GM06990 (cell line): Measurements from ENCODE around the gene POFUT2.

Experiments used
- DNase-seq: peaks from one replicate; pipeline ENCODE4 v3.0.0-alpha.2; 2011; ENCODE audit not compliant: insufficient read length; ENCODE audit errors: extremely low read depth
- H3K27me3 ChIP-seq: replicated peaks from 2 replicates; pipeline ENCODE4 v1.6.0; 2011; ENCODE audit warnings: low read length; ENCODE audit not compliant: control insufficient read depth, insufficient read depth
- H3K36me3 ChIP-seq: 2 replicates; pipeline ENCODE4 v1.5.1; 2011; ENCODE audit warnings: low read length; ENCODE audit not compliant: control insufficient read depth, insufficient read depth
- H3K4me3 ChIP-seq: replicated peaks from 2 replicates; pipeline ENCODE4 v1.5.1; 2011; ENCODE audit warnings: low read depth, mild to moderate bottlenecking, control low read depth, low read length
- TF ChIP-seq, protein P1 (sequence below): IDR thresholded peaks from 2 replicates; pipeline ENCODE4 v1.5.1; 2011; ENCODE audit warnings: low read length, control low read depth, mild to moderate bottlenecking, inconsistent platforms; ENCODE audit not compliant: insufficient read depth, poor library complexity, severe bottlenecking

The POFUT2 gene

DNA sequence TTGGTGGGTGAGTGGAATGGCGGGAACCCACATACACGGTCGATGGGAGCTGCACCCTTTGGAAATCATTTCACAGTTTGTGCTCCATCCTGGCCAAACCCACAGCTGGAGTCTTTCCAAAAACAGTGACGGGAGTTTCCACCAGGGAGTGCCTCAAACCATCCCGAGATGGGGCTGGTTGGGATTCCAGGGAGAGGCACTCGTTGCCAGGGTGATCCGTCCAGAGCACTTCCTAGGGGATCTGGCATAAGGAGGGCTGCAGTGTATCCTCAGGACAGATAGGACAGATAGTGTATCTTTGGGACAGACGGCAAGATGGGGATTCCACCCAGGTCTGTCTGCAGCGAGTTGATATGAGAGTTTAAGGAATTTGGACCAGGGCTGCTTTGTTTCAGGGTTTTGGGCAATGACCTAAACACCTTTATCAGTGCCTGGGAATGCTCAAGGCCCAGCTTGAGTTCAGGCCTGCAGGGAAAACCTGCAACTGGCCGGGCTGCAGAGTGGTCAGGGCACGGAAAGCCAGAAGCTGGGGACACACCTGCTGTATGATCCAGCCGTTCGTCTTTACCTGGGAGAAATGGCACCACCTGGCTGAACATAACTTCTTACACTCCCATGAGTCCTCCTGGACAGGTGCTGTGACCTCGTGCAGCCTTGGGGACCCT lies 3.4 kb upstream of the POFUT2 start:
- DNase-seq, result no peak

DNA sequence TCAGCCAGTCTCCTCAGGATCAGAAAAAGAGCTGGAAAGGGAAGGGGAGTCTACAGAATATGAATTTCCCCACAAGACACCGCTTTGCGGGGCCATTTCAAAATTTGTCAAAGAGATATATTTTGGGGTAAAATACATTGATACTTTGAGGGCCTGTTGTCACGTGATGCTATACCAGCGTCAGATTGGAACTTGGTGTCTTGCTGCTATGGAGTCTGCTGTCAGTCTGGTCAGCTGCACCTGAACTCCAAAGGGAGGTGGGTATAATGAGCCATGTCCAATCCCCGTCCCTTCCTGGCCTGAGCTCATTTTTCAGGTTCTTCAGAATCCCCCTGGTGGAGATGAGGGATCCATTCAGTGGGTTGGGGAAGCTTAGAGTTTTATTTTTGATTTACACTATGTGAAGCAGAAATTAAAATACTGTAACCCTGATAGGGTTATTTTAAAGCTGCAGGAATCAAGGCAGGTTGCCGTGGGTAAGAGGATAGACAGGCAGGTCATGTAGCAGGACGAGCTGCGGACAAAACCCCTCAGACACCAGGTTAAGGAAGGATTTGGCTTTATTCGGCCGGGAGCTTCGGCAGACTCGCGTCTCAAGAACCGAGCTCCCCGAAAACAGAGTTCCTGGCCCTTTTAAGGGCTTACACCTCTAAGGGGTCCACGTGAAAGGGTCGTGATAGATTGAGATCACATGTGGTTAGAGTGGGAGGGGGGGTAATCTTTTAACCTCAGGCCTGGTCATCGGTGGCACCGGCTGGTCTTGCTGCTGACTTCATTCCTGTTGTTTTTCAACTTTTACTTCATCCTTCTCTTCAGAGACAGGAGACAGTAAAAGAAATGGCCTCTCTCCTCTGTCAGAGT lies 2.2 kb upstream of the POFUT2 start:
- DNase-seq, result no peak

More for the DNA sequence above, 3.4 kb upstream of the POFUT2 start:
- TF ChIP-seq, protein P1, sequence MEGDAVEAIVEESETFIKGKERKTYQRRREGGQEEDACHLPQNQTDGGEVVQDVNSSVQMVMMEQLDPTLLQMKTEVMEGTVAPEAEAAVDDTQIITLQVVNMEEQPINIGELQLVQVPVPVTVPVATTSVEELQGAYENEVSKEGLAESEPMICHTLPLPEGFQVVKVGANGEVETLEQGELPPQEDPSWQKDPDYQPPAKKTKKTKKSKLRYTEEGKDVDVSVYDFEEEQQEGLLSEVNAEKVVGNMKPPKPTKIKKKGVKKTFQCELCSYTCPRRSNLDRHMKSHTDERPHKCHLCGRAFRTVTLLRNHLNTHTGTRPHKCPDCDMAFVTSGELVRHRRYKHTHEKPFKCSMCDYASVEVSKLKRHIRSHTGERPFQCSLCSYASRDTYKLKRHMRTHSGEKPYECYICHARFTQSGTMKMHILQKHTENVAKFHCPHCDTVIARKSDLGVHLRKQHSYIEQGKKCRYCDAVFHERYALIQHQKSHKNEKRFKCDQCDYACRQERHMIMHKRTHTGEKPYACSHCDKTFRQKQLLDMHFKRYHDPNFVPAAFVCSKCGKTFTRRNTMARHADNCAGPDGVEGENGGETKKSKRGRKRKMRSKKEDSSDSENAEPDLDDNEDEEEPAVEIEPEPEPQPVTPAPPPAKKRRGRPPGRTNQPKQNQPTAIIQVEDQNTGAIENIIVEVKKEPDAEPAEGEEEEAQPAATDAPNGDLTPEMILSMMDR, result no peak
- Histone ChIP-seq H3K27me3 (no peaks in the 10 kb centered on the region), H3K36me3 (no peaks in the 10 kb centered on the region), H3K4me3 (no peak overlapping the region)

DNA sequence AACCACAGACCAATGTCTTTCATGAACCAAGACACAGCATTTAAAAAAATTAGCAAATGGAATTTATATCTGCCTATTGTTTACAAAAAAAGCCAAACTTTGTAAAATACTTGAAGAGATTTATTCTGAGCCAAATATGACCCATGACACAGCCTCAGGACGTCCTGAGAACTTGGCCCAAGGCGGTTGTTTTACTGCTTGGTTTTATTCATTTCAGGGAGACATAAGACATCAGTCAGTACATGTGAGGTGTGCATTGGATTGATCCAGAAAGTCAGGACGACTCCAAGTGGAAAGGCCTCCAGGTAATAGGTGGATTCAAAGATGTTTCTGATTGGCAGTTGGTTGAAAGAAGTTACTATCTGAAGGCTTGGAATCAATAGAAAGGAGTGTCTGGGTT lies 1.4 kb upstream of the POFUT2 start:
- H3K36me3 ChIP-seq, result peaks cover 4% of the 10 kb centered on the region
- no peak for DNase-seq
- H3K4me3 ChIP-seq, result no peak overlapping the region
- H3K27me3 ChIP-seq, result no peaks in the 10 kb centered on the region
- TF ChIP-seq, protein P1, result no peak

More for the DNA sequence above, 2.2 kb upstream of the POFUT2 start:
- Histone ChIP-seq H3K27me3 (no peaks in the 10 kb centered on the region), H3K4me3 (no peak overlapping the region), H3K36me3 (peaks cover 3% of the 10 kb centered on the region)
- TF ChIP-seq, protein P1, result no peak

- peak overlapping the region; percentile 87 for H3K4me3 ChIP-seq
- peaks cover 7% of the 10 kb centered on the region for H3K36me3 ChIP-seq
- H3K27me3 ChIP-seq, result no peaks in the 10 kb centered on the region
- TF ChIP-seq, protein P1, result no peak
- no peak for DNase-seq
Observed at GRCh38 chr21:45288441-45288841, 746 bp upstream of the POFUT2 start.

DNA sequence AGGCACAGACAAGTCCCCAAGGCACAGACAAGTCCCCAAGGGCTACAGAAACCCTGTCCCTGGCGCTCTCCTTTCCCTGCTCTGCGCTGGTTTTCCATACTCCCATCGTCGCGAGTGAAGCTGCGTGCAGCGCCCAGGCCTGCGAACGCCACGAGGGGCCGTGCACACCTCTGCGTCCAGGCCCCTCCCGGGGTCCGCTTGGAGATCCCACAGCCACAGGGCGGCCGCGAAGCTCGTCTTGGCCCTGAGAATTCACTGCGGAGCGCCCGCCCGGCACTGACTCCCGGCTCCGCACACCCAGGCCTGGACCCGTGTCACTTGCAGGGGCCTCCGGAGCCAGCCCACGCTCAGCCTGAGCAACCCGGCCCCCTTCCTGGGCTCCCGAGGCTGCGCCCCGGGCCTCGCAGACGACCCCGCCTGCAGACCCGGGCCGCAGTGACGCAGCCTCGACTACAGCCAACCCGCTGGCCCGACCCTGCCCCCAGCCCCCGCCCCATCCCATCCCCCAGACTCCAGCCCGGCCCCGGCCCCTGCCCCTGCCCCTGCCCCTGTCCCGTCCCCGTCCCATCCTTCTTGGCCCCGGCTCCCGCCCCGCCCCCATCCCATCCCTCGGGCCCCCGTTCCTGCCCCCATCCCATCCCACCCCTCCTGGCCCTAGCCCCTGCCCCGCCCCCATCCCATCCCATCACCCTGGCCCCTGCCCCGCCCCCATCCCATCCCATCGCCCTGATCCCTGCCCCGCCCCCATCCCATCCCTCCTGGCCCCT lies 841 bp downstream of the POFUT2 start:
- TF ChIP-seq, protein P1, result no peak
- Histone ChIP-seq H3K4me3 (peak overlapping the region; percentile 87), H3K36me3 (peaks cover 17% of the 10 kb centered on the region), H3K27me3 (no peaks in the 10 kb centered on the region)
- no peak for DNase-seq
